Ishikawa (cell line): ENCODE measurements around the gene TPRA1.

Experiments
- CEBPB ChIP-seq: IDR thresholded peaks from 2 replicates; pipeline ENCODE4 v1.6.1; 2012
- CREB1 ChIP-seq: IDR thresholded peaks from 2 replicates; pipeline ENCODE4 v1.6.1; 2012; ENCODE audit warnings: low read depth
- EGR1 ChIP-seq: IDR thresholded peaks from 2 replicates; pipeline ENCODE4 v1.6.1; 2012
- EP300 ChIP-seq: IDR thresholded peaks from 2 replicates; pipeline ENCODE4 v1.6.1; 2012; ENCODE audit warnings: borderline replicate concordance
- FOXM1 ChIP-seq: IDR thresholded peaks from 2 replicates; pipeline ENCODE4 v1.6.1; 2012; ENCODE audit warnings: low read depth, borderline replicate concordance
- MAX ChIP-seq: IDR thresholded peaks from 2 replicates; pipeline ENCODE4 v1.6.1; 2012
- NFIC ChIP-seq: IDR thresholded peaks from 2 replicates; pipeline ENCODE4 v1.6.1; 2012
- RAD21 ChIP-seq: IDR thresholded peaks from 2 replicates; pipeline ENCODE4 v1.6.1; 2012; ENCODE audit warnings: low read depth
- REST ChIP-seq: IDR thresholded peaks from 2 replicates; pipeline ENCODE4 v1.6.1; 2012; ENCODE audit warnings: low read depth, mild to moderate bottlenecking
- TAF1 ChIP-seq: IDR thresholded peaks from 2 replicates; pipeline ENCODE4 v1.6.1; 2012; ENCODE audit warnings: low read depth, mild to moderate bottlenecking
- TCF12 ChIP-seq: IDR thresholded peaks from 2 replicates; pipeline ENCODE4 v1.6.1; 2012; ENCODE audit warnings: low read depth
- TEAD4 ChIP-seq: IDR thresholded peaks from 2 replicates; pipeline ENCODE4 v1.6.1; 2012
- USF1 ChIP-seq: IDR thresholded peaks from 2 replicates; pipeline ENCODE4 v1.6.1; 2012
- YY1 ChIP-seq: IDR thresholded peaks from 2 replicates; pipeline ENCODE4 v1.6.1; 2012; ENCODE audit warnings: low read depth
- ZBTB7A ChIP-seq: IDR thresholded peaks from 2 replicates; pipeline ENCODE4 v1.6.1; 2012; ENCODE audit warnings: low read depth

TPRA1 gene

GRCh38 chr3:127550468-127551157, 39.9 kb downstream of the TPRA1 start:
- TF ChIP-seq EGR1 (no peak), USF1 (no peak), EP300 (no peak), MAX (no peak), YY1 (no peak), ZBTB7A (no peak), NFIC (no peak), RAD21 (no peak)

GRCh38 chr3:127549826-127550467, 40.6 kb downstream of the TPRA1 start:
- no peak for TF ChIP-seq NFIC

- TF ChIP-seq MAX = peak; percentile 25; the same call in 1 of the 2 replicates
- TF ChIP-seq RAD21 = peak; percentile 56; the same call in 1 of the 2 replicates
- TF ChIP-seq EGR1 = no peak
- TF ChIP-seq USF1 = no peak
- TF ChIP-seq FOXM1 = no peak
- peak; percentile 79 for TF ChIP-seq ZBTB7A
- peak; percentile 77 for TF ChIP-seq YY1
These were observed 42.5 kb downstream of the TPRA1 start for GRCh38 chr3:127547761-127548605.

- TF ChIP-seq USF1 (no peak), CEBPB (no peak), CREB1 (no peak), EP300 (no peak), TCF12 (no peak), RAD21 (no peak), ZBTB7A (0 out of 2 replicates have a peak, but pooled peaks have one; percentile 14), YY1 (no peak)
These were observed 43.4 kb downstream of the TPRA1 start for GRCh38 chr3:127546970-127547733.

- TF ChIP-seq TEAD4 (no peak), MAX (no peak), CEBPB (no peak), YY1 (no peak), FOXM1 (no peak), ZBTB7A (no peak), TCF12 (no peak), RAD21 (no peak), CREB1 (no peak), NFIC (no peak), EP300 (no peak), TAF1 (no peak), EGR1 (no peak), REST (no peak), USF1 (no peak)
These were observed 44.0 kb downstream of the TPRA1 start for GRCh38 chr3:127546554-127546953.
